HCT116 (cell line): ENCODE measurements around the gene INSRR. TPM values are rescaled to one million over a fixed set of nuclear protein-coding genes. Genes with fewer than 3 reads are reported as not detected.

Source experiments
- ATAC-seq: fragments of 200-7000 bp; cut with Tn5 transposase; 2 replicates; pipeline ENCODE4 v1.9.1; 2020; ENCODE audit warnings: mild to moderate bottlenecking, moderate library complexity
- BruUV-seq: library from RNA; stranded (reverse); fragments of 400-500 nt; replicated peaks from 2 replicates; lab custom pipeline; 2021; lab: Mats Ljungman, UMichigan
- CTCF ChIA-PET: fragments of 300-600 bp; sonication (Branson Sonifier 250); formaldehyde crosslinking; loops from one replicate; lab custom pipeline; 2021; ENCODE audit warnings: antibody characterized with exemption; lab: Charles Lee
- POLR2A ChIA-PET: fragments of 300-600, 350-600 bp; sonication (Branson Sonifier 250); formaldehyde crosslinking; loops from one replicate; lab custom pipeline; 2021; ENCODE audit warnings: antibody characterized with exemption; lab: Charles Lee
- RAD21 ChIA-PET, 2 experiments: fragments of 300-600 bp; sonication (Branson Sonifier 250); formaldehyde crosslinking; loops; one replicate each; lab custom pipeline; 2023; ENCODE audit warnings: low total read pairs in 2 of 2; ENCODE audit not compliant: uncharacterized antibody in 2 of 2, unreplicated experiment in 2 of 2, low non-redundant PET in 1 of 2; lab: Charles Lee
- DNase-seq: peaks from one replicate; pipeline ENCODE4 v3.0.0-alpha.2; 2010; ENCODE audit warnings: low read depth, low spot score
- H2AFZ ChIP-seq: fragments of 200-600 bp; shearing (Covaris generic), sonication (generic); 2 replicates; pipeline ENCODE4 v1.6.1; 2017; ENCODE audit warnings: low read depth, mixed run types, mixed read lengths, antibody characterized with exemption, low read length; ENCODE audit not compliant: poor library complexity, severe bottlenecking
- H3K27ac ChIP-seq: 2 replicates; pipeline ENCODE4 v1.5.1; 2012; ENCODE audit warnings: low read depth, low read length
- H3K27me3 ChIP-seq: fragments of 200-600 bp; sonication (generic); 2 replicates; pipeline ENCODE4 v1.6.1; 2016; ENCODE audit warnings: mixed run types, low read length, mixed read lengths; ENCODE audit not compliant: insufficient read depth
- H3K36me3 ChIP-seq, 2 experiments: fragments of 200-500 bp in 1 of 2; fragments of 200-600 bp in 1 of 2; sonication (Bioruptor generic) in 1 of 2; sonication (generic) in 1 of 2; 2 replicates each; pipeline versions ENCODE4 v1.5.1 to v1.6.1; 2014 to 2016; ENCODE audit warnings: low read length in 2 of 2, inconsistent platforms in 1 of 2, mixed read lengths in 1 of 2, mixed run types in 1 of 2; ENCODE audit not compliant: insufficient read depth in 2 of 2, control insufficient read depth in 1 of 2
- H3K4me1 ChIP-seq, 2 experiments: fragments of 200-600 bp in 1 of 2; sonication (generic) in 1 of 2; 2 replicates each; pipeline versions ENCODE4 v1.5.1 to v1.6.1; 2012 to 2017; ENCODE audit warnings: low read length in 2 of 2, inconsistent platforms in 1 of 2, mild to moderate bottlenecking in 1 of 2, mixed read lengths in 1 of 2, mixed run types in 1 of 2, moderate library complexity in 1 of 2; ENCODE audit not compliant: insufficient read depth in 2 of 2, control insufficient read depth in 1 of 2
- H3K4me2 ChIP-seq: fragments of 200-600 bp; sonication (generic); 2 replicates; pipeline ENCODE4 v1.6.1; 2017; ENCODE audit warnings: mixed run types, low read length, mixed read lengths
- H3K4me3 ChIP-seq, 2 experiments: fragments of 200-600 bp in 1 of 2; sonication (generic) in 1 of 2; replicated peaks in 1 of 2; 2 replicates each; pipeline ENCODE4 v1.5.1; 2011 to 2016; ENCODE audit warnings: low read length in 2 of 2, control low read depth in 1 of 2, low read depth in 1 of 2, mild to moderate bottlenecking in 1 of 2, mixed read lengths in 1 of 2, mixed run types in 1 of 2
- H3K79me2 ChIP-seq: fragments of 200-600 bp; sonication (generic); 2 replicates; pipeline ENCODE4 v1.6.1; 2017; ENCODE audit warnings: mild to moderate bottlenecking, mixed run types, low read length, moderate library complexity, mixed read lengths; ENCODE audit not compliant: insufficient read depth
- H3K9ac ChIP-seq: fragments of 200-600 bp; sonication (generic); 2 replicates; pipeline ENCODE4 v1.6.1; 2016; ENCODE audit warnings: low read length, mixed read lengths
- H3K9me2 ChIP-seq: fragments of 200-600 bp; sonication (generic), shearing (Covaris generic); 2 replicates; pipeline ENCODE4 v1.6.1; 2017; ENCODE audit warnings: mixed run types, mild to moderate bottlenecking, moderate library complexity; ENCODE audit not compliant: insufficient read depth
- H3K9me3 ChIP-seq, 2 experiments: fragments of 200-500 bp in 1 of 2; fragments of 200-600 bp in 1 of 2; sonication (Bioruptor generic) in 1 of 2; sonication (generic) in 1 of 2; 2 replicates each; pipeline ENCODE4 v1.6.1; 2014 to 2017; ENCODE audit warnings: low read length in 2 of 2, mixed read lengths in 2 of 2, inconsistent platforms in 1 of 2, low read depth in 1 of 2, mild to moderate bottlenecking in 1 of 2, mixed run types in 1 of 2, moderate library complexity in 1 of 2; ENCODE audit not compliant: control insufficient read depth in 1 of 2, insufficient read depth in 1 of 2
- H4K20me1 ChIP-seq: fragments of 200-600 bp; sonication (generic), shearing (Covaris generic); 2 replicates; pipeline ENCODE4 v1.6.1; 2017; ENCODE audit warnings: mixed run types, mild to moderate bottlenecking, moderate library complexity; ENCODE audit not compliant: insufficient read depth
- CTCF ChIP-seq, 3 experiments: fragments of 200-600 bp in 1 of 3; sonication (generic) in 1 of 3; IDR thresholded peaks in 2 of 3; conservative IDR thresholded peaks in 1 of 3; 2 replicates each; pipeline ENCODE4 v1.5.1; 2012 to 2017; ENCODE audit warnings: low read depth in 2 of 3, low read length in 2 of 3, antibody characterized with exemption in 1 of 3, borderline replicate concordance in 1 of 3, control low read depth in 1 of 3, mild to moderate bottlenecking in 1 of 3, mixed read lengths in 1 of 3, mixed run types in 1 of 3, moderate library complexity in 1 of 3; ENCODE audit not compliant: insufficient read depth in 1 of 3
- JUND ChIP-seq: IDR thresholded peaks from 2 replicates; pipeline ENCODE4 v1.6.1; 2012
- SRF ChIP-seq: IDR thresholded peaks from 2 replicates; pipeline ENCODE4 v1.6.1; 2012; ENCODE audit warnings: low read depth
- YY1 ChIP-seq: IDR thresholded peaks from 2 replicates; pipeline ENCODE4 v1.6.1; 2011; ENCODE audit warnings: low read length, low read depth, moderate library complexity, mild to moderate bottlenecking; ENCODE audit not compliant: insufficient replicate concordance; ENCODE audit errors: extremely low read depth
- intact Hi-C: fragments of 100-400 bp; cut with micrococcal nuclease; formaldehyde crosslinking; loops from 2 replicates; pipeline ENCODE4 v1.10.0; 2022
- total RNA-seq: library from RNA; stranded (reverse); gene quantifications from one replicate; pipeline ENCODE4 v1.2.1, GENCODE V29; 2021; ENCODE audit not compliant: unreplicated experiment

INSRR gene
- total RNA-seq, 1 experiment from 2014 or later = not detected

DNA sequence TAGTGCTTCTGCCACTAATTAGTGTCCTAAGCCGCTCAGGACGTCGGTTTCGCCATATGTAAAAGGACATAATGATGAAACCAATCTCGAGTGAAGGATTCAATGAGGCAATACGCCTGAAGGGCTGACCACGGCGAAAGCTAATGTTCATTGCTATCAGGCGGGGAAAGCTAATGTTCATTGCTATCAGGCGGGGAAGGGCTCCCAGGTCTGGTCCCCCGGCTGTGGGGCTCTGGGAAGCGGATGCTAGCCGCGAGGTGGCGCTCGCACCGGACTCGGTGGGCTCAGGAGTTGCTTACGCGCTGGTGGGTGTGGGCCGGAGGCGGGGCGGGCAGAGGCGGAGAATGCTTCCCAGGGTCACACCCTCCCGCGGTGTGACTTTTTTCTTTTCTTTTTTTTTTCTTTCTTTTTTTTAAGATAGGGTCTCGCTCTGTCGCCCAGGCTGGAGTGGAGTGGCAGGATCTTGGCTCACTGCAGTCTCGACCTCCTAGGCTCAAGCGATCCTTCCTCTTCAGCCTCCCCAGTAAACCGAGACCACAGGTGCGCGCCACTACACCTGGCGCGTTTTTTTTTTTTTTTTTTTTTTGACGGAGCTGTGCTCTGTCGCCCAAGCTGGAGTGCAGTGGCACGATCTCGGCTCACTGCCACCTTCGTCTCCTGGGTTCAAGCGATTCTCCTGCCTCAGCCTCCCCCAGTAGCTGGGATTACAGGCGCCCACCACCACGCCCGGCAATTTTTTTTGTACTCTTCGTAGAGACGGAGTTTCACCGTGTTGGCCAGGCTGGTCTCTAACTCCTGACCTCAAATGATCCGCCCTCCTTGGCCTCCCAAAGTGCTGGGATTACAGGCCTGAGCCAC, 33.5 kb upstream of the INSRR start:
- TF ChIP-seq SRF (no peak), YY1 (no peak), JUND (no peak), CTCF (IDR thresholded peaks at IDR 0.05 in 2 of 3, conservative IDR thresholded peaks at IDR 0.05 in 1 of 3; ENCODE audit: borderline replicate concordance in 1 of 3, insufficient read depth in 1 of 3, low read depth in 2 of 3, low read length in 2 of 3) (peak in 2 of 3 experiments; percentile 86 to 89; a peak in 4 of 6 replicates)
- intact Hi-C loops = loop anchor here (1.0 kb wide), 1 partner anchor 35 kb away; no protein-coding TSS in a partner anchor
- POLR2A ChIA-PET = no interaction called here
- DNase-seq = peak; percentile 75
- CTCF ChIA-PET = interaction anchor here (0.6 to 4.6 kb wide), 11 partner anchors 9 to 264 kb away, joined by 3 to 62 read pairs (median 4); partner anchors contain the start of gene LRRC71
- no peaks in the 10 kb centered on the region for H3K9me2 ChIP-seq
- no peaks in the 10 kb centered on the region for H4K20me1 ChIP-seq
- H3K9me3 ChIP-seq = no peaks in the 10 kb centered on the region
- H3K4me1 ChIP-seq = peaks cover 24 to 60% of the 10 kb centered on the region in 2 experiments
- no peaks in the 10 kb centered on the region for H3K36me3 ChIP-seq
- H3K79me2 ChIP-seq = no peaks in the 10 kb centered on the region
- ATAC-seq = peak; percentile 77
- BruUV-seq = no TSS peak
- H3K9ac ChIP-seq = peak overlapping the region; percentile 10; the same call in 1 of the 2 replicates
- no peak overlapping the region for H3K27ac ChIP-seq
- RAD21 ChIA-PET = interaction anchor here (0.6 to 1.5 kb wide), 6 partner anchors 28 to 300 kb away, joined by 3 to 4 read pairs (median 3); partner anchors contain the start of gene LRRC71 (in 1 of the 2)
- H3K4me2 ChIP-seq = peak overlapping the region; percentile 62
- peak overlapping the region; percentile 87 for H2AFZ ChIP-seq
- peak overlapping the region in 1 of 2 experiments; percentile 18; a peak in 1 of 4 replicates for H3K4me3 ChIP-seq
- H3K27me3 ChIP-seq = no peaks in the 10 kb centered on the region
